GM18498 (cell line): Measurements from ENCODE around the gene TEDC1.

ENCODE experiments used
- ATAC-seq: cut with Tn5 transposase; IDR thresholded peaks from one replicate; pipeline ENCODE4 v1.9.1; 2021; ENCODE audit warnings: mild to moderate bottlenecking, moderate library complexity; ENCODE audit not compliant: unreplicated experiment

Gene TEDC1

DNA sequence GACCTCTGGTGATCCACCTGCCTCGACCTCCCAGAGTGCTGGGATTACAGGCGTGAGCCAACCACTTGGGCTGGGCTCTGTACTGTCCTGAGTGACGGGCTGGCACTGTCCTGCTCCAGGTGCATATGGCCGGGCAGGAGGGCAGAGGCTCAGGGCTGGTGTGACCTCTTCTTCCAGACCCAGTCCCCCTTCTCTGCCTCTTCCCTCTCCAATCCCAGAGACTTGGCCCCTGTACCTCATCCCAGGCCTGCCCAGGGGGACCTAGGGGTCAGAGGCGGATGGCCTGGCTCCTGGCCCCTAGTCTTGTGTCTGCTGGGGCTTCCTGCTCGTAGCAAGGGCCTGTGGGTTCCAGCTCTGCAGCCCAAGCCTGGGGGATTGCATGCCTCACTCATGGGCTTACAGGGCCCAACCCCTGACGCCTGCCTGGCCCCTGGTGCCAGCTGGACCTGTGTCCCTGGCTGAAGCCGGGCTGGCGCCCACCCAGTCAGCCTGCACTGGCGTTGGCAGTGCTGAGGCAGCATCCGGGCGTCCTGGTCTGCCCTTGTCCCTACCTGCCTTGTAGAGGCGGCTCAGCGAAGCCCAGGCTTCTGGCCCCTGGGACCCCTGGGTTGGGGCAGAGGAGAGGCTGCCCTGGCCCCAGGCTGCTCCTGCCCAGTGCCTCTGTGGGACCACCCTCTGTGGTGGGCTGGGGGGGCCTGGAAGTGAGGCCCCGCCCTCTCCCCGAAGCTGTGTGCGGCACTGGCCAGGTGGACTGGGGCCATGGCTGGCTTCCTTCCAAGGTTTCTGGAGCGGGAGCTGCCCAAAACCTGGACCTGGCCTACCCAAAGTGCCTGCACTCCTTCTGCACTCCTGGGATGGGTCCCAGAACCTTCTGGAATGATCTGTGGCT is 4.3 kb downstream of the TEDC1 start:
- ATAC-seq, result no peak

DNA sequence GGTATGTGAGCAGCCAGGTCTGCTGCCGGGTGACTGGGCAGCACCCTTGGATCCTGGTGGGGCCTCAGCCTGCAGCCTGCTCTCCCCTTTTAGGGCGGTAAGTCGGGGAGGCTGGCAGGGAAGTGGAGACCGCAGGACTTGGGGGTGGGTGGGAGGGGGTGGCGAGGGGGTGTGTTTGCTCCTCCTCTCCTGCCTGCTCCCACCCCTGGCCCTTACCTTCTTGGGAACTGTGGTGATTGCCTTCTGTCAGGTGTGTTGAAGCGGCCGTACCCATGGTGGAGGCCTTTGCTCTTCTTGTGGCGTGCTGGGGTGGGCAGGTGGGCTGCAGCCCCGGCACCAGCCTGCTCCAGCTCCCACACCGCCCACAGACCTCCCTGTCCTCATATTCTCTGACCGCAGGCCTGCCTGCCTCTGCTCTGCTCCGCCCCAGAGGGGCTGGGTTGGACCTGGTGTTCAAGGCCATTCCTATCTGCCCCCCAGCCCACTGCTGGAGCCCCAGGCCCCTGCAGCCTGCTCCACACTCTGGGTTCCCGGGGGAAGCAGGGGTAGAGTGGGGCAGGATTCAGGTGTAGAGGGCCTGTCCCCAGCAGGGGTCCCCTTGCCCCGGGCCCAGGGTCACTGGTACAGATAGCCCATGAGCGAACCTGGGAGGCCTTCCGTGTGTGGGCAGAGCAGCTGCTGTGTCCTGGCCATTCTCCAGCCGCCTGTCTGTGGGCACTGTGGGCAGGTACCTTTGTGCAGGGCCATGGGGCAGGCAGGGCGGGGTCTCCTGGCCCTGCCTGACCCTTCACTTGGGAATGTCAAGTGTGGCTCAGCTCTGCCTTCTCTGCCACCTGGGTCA is 5.2 kb downstream of the TEDC1 start:
- ATAC-seq, result no peak

DNA sequence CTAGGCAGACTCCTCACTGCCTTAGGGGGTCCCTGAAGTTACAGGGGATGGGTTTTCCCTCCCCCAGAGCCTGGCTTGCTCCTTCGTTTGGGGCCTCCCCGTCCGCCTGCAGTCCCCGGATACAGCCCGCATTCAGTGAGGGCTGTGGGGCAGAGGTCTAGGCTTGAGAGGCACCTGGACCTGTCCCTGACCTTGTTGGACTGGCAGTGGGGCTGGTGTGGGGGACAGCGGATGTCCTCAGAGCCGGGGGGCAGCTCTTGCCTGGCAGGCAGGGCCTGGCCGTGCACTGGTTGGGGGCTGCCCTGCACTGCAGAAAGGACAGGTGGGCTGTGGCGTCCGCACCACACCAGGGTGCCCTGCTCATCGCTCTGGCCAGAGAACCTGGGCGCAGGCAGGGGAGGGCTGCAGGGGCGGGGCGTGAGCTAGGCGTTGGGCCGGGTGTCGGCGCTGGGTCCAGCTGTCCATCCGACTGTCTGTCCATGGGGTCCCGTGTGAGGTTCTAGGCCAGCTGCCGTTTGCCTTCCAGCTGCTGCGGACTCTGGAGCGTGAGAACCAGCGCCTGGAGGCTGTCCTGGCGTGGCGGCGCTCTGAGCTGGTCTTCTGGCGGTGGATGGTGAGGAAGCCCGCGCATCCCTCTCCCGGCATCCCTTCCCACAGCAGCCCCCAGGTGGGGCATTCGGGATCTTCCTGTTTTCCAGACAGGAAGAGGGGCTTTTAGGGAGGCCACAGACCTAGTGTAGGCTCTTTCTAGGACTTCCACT is 6.0 kb downstream of the TEDC1 start:
- no peak for ATAC-seq

DNA sequence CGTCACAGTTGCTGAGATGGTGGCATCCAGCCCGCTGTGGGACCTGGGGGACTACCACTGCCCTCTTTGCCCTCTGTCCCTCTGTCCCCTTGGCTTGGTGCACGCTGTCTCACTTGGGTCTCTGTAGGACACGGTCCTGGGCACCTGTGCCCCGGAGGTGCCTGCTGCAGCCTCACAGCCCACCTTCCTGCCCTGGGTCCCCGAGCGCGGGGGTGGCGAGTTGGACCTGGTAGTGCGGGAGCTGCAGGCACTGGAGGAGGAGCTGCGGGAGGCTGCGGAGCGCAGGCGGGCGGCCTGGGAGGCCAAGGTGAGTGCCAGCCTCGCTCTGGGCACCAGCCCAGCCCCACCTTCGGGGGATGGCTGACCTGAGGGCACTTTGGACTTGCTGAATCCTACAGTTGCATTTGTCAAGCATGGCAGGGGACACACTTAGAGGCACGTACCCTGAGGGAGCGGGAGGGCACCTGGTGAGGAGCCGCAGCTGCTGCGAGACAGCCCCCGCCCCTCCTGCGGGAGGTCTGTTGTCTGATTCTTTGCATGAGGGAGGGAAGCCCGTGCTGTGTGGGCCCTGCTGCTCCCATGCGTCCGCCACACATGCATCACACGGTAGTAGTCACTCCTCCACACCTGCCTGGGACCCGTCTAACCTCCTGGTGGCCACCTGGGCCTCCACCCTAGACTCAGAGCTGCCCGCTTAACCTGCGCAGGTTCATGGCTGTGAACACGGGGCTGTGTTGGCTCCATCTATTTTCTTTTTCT is 6.8 kb downstream of the TEDC1 start:
- ATAC-seq, result no peak

DNA sequence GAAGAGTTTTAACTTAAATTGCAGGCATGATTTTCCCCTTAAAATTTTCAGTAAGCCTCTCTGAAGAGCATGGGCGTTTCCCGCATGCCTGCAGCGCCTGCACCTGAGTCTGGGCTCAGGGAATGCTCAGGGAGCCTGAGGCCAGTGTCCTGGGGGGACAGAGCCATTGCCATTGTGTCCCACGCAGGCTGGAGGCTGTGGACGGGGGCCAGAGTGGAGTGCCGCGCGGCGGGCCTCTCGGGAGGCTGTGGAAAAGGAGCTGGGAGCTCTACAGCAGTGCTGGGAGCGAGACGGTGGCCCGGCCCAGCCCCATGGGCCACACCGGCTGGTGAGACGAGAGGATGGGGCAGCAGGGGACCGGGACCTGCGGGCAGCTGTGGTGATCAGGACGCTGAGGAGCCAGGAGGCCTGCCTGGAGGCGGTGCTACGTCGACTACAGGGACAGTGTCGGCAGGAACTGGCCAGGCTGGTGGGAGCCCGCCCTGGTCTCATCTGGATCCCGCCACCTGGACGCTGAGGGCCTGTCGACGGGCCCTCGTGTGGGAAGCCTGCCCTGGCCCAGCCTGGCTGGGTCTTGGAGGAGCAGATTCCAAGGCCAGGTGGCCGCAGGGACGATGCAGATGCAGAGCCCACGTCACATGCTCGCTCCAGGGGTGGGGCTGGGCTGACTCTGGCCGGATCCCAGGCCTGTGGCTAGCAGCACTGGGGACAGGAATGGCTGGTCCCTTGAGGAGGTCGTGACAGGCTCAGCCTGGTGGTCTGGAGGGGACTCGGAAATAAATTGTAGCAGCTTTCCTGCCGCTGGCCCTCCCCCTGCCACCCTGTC is 7.6 kb downstream of the TEDC1 start:
- no peak for ATAC-seq

DNA sequence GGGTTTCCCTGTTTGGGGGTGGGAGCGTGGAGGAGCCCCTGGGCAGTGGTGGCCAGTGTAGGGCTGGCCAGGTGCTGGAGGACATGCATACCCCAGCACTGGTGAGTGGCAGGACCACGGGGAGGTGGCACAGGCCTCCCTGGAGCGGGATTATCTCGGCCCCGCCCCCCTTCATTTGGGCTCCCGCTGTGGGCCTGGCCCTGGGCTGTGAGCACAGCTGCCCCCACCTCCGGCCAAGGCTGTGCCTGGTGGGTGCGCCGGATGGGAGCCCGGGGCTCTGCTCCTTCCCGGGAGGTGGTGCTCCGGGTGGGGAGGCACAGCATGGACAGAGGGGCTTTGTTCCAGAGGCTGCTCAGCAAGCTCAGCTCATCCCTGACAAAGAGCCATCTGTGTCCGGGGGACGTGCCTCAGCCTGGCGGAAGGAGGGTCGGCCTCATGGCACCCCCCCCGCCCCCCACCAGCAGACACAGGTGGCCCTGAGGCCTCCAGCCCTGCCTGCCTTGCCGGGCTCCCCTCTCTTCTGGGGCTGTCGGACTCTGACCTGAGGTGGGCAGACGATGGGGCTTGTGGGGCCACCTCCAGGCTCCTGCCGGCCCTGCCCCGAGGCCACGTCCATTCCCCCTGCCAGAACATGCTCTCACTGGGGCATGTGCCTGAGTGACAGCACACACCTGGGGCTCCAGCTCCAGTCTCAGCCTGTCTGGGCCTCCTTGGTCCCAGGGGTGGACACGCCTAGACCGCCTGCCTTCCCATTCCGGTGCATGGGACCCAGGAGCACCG is 8.4 kb downstream of the TEDC1 start:
- ATAC-seq, result no peak

DNA sequence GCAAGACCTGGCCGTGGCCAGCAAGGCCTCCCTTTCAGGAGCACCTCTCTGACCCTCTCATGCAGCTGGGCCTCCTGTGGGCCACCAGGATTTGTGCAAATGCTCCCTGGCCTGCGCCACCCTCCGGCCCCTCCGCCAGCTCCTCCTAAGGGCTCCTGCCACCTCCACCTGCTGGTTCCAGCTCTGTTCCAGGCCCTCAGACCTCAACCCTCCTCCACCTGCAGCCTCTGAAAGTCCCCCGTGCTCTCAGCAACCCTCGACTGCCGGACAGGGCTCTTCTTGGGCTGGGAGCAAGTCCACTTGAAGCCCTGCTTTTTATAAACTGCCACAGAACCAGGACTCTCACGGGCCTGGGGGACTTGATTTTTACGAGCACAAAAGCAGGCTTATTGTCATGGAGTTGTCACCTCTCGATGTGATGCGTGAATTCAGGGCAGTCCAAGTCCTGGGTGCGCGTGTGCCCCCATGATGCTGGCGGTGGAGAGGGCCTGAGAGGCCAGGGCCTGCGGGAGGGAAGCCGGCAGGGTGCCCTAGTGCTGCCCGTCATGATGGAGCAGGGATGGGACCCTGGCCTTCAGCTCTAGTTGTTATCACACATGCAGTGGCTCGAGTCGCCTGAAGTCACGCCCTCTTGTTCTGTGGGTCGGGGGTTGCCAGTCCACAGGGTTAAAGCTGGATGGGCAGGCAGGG is 9.1 kb downstream of the TEDC1 start:
- ATAC-seq, result no peak

DNA sequence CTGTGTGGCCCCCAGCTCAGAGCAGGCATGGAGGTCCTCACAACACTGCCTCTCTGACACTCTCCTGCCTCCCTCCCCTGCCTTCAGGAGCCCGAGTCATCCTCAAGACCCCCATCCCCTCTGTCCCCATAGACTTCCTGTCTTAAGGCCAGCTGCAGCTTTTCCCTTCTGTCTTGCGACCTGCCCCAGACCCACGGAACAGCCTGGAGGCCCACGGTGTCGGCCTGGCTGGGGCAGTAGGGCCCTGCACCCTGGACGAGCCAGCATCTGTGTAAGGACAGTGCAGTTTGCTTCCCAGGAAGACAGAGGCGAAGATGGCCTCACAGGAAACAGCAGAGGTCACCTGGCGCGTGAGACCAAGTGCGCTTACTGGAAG is 9.7 kb downstream of the TEDC1 start:
- ATAC-seq, result no peak

DNA sequence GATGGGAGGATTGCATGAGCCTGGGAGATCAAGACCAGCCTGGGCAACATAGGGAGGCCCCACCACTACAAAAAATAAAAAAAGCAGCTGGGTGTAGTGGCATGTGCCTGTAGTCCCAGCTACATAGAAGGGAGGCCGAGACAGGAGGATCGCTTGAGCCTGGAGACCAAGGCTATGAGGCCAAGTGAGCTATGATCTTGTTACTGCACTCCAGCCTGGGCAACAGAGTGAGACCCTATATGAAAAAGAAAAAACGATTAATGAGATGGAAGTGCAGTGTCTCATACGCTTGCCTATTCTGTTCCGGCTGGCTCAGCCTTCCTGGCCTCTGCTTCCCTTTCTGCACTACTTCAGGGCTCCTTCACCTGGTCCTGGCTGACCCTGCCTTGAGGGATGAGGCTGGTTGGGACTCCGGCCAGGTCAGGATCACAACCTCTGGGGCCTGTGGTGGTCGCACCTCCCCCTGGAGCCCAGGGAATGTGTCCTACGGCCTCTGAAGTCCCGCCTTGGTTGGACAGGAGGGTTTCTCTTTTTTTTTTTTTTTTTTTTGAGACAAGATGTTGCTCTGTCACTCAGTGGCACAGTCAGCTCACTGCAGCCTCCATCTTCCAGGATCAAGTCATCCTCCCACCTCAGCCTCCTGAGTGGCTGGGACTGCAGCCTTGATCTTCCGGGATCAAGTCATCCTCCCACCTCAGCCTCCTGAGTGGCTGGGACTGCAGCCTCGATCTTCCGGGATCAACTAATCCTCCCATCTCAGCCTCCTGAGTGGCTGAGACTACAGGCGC is 10.7 kb downstream of the TEDC1 start:
- no peak for ATAC-seq

DNA sequence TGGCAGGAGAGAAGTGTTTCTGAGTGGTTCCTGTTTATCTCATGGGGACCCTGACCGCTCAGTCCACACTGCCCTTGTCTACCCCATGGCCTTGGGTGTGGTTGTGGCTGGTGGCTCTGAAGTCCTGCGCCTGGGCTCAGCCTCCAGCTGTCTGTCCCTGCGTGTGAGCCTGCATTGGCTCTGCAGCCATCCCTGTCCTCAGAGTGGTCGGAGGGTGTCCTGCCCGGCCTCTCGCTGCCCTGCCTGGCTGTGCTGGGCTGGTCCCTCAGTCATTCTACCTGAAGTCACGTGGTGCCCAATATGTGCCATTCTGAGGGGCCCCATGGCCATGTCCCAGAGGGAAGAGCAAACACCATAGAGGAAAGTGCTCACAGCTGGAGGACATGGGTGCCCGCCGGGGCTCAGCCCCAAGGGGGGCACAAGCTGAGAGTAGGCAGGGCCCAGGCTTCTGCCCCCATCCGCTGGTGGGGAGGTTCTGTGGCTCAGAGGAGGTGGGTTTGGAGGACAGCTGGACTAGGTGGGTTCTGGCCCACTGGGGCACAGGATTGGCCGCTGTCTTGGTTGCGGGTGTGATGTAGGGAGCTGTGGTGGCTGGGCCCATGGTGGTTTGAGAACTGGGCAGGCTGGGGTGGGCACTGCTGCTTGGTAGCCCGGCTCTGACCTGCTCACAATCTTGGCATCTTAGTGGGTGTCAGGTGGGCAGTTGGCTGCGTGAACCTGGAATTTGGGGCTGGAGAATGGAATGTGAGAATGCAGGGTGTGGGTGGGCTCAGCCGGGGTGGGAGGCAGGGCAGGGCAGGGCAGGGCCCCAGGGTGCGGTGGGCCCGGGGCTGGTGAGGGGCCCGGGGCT is 11.6 kb downstream of the TEDC1 start:
- no peak for ATAC-seq

DNA sequence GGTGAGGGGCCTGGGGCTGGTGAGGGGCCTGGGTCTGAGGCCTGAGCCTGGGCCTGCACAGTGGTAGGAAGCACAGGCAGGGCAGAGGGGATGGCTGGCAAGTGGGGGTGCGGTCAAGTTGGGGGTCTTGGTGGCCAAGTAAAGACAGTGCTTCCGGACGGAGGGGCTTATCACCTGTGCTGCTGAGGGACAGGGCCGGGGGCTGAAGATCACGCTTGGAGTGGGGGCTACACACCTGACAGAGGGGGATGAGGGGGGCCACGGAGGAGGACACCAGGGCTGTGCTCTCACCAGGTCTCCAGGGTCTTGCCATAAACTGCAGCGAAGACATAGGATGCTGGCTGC is 12.2 kb downstream of the TEDC1 start:
- no peak for ATAC-seq

DNA sequence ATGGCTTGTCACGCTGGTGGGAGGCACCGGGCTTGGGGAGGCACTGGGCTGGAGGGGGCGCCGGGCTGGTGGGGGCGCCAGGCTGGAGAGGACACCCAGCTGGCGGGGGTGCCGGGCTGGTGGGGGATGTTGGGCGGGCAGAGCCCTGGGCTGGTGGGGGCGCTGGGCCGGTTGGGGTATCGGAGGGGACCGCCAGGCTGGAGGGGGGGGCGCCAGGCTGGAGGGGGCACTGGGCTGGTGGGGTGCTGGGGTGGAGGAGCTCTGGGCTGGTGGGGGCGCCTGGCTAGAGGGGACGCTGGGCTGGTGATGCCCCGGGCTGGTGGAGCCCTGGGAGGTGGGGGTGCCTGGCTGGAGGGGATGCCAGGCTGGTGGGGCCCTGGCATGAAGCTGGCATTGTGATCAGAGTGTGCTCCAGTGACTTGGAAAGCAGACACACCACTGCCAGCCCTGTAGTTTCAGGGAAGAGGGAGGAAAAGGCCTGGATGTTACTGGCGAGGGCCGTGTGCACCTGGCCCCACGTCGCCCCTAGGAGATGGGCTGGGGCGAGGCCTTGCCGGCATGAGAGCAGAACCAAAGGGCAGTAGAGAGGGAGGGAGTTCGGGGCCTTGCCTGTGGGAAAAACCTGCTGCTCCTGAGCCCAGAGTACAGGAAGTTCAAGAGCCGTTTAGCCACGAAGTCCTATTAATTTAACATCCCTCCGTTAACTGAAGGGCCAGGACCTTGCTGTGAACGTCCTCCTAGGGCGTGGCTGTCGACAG is 13.1 kb downstream of the TEDC1 start:
- no peak for ATAC-seq

DNA sequence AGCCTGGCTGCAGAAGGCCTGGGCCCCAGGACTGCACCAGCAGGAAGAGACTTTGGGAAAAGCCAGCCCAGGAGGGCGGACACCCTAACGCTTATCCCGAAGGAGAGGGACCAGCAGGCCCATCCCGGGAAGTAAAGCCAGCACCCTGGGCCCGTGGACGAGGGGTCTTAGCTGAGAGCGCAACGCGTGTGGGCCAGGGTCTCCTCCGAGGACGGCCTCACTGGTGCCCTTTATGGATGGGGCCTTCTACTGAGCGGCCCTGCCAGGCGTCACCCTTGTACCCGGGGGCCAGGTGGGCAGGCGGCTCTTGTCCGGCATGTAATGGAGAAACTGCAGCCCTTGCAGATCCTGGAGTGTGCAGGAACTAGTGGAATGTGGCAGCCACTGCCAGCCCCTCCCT is 14.1 kb downstream of the TEDC1 start:
- ATAC-seq, result no peak

DNA sequence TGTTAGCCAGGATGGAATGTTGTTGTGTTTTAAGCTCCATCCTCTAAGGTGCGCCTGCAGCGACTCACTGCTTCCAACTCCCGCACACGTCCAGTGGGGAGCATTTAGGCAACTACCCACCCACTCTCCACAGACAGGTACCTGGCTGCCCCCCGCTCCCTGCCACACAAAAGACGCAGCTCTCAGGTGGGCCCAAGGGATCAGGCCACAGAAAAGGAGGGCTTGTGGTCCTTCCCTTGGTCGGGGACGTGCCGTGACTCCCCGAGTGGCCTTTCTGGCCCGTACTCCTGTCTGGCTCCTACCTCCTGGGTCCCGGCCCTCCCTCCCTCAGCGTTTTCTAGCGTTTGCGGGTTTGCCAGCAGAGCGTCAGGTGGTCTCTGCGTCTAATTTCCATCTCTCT is 16.2 kb downstream of the TEDC1 start:
- ATAC-seq, result no peak

DNA sequence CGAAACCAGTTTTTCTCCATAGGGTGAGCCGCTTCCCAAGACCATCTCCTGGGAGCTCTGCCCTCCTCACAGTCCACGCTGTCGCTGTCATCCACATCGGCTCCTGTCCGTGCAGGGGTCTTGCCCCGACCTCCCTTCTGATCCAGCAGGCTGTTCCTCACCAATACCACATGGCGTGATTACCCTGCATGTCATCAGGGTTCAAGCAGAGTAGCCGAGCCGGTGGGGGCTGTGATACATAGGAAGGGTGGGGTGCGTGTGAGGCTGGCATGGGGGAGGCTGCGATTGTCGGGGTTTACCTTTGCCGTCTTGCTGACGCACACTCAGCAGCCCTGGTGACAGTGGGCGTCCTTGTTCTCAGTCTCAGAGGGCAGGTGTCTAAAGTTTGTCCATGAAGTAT is 17.0 kb downstream of the TEDC1 start:
- ATAC-seq, result no peak

DNA sequence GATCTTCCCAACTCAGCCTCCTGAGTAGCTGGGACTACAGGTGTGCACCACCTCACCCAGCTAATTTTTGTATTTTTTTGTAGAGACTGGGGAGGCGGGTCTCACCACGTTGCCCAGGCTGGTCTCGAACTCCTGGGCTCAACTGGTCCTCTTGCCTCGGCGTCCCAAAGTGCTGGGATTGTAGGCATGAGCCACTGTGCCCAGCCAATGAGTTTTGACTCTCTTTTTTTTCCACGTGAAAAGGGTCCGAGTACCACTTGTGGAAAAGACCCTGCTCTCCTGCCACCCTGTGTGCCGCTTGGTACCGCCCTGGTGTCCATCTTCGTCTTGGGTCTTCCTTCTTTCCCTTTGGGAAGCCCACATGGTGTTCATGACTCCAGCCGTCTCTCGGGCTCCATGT is 17.6 kb downstream of the TEDC1 start:
- no peak for ATAC-seq
